ENCODE measurements around the gene AGPAT3. TPM values are rescaled to one million over a fixed set of nuclear protein-coding genes. Genes with fewer than 3 reads are reported as not detected.

AGPAT3 gene
- total RNA-seq, 4 donors from 2014 or later, result 61.0 to 77.9 (median 69.4) TPM

DNA sequence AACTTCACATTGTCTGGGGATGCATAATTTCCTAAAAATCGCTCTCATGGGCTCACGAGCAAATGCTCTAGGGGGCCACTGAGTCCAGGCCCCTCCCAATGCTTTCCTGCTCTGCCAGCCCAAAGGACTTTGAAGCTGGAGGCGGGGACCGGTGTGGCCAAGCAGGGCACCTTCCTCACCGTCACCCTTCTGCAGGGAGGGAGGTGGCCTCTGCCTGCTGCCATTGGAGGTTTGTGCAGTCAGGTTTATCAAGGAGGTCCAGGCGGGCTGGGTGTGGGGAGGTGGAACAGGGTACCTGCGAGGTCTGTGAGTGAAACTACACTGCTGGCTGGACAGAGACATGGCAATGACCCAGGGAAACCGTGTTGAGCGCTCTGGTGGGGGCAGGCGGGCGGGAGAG is 89.0 kb downstream of the AGPAT3 start:
- H3K27me3 ChIP-seq, result no peaks in the 10 kb centered on the region
- no peaks in the 10 kb centered on the region for H3K9me3 ChIP-seq
- DNase-seq (ENCODE audit: low spot score in 2 of 2), result no peak
- no peak overlapping the region for H3K4me3 ChIP-seq
- no peak overlapping the region for H3K27ac ChIP-seq
- no peaks in the 10 kb centered on the region for H3K4me1 ChIP-seq
- 86% methylated on average over 11 of the region's 11 CpGs for WGBS
- H3K36me3 ChIP-seq, result peaks cover 11% of the 10 kb centered on the region
- TF ChIP-seq POLR2AphosphoS5 (IDR thresholded peaks at IDR 0.05), result no peak
- no peak for TF ChIP-seq POLR2A (IDR thresholded peaks at IDR 0.05)
- TF ChIP-seq EP300 (IDR thresholded peaks at IDR 0.05), result no peak
- TF ChIP-seq, protein P1, sequence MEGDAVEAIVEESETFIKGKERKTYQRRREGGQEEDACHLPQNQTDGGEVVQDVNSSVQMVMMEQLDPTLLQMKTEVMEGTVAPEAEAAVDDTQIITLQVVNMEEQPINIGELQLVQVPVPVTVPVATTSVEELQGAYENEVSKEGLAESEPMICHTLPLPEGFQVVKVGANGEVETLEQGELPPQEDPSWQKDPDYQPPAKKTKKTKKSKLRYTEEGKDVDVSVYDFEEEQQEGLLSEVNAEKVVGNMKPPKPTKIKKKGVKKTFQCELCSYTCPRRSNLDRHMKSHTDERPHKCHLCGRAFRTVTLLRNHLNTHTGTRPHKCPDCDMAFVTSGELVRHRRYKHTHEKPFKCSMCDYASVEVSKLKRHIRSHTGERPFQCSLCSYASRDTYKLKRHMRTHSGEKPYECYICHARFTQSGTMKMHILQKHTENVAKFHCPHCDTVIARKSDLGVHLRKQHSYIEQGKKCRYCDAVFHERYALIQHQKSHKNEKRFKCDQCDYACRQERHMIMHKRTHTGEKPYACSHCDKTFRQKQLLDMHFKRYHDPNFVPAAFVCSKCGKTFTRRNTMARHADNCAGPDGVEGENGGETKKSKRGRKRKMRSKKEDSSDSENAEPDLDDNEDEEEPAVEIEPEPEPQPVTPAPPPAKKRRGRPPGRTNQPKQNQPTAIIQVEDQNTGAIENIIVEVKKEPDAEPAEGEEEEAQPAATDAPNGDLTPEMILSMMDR (IDR thresholded peaks at IDR 0.05), result no peak

DNA sequence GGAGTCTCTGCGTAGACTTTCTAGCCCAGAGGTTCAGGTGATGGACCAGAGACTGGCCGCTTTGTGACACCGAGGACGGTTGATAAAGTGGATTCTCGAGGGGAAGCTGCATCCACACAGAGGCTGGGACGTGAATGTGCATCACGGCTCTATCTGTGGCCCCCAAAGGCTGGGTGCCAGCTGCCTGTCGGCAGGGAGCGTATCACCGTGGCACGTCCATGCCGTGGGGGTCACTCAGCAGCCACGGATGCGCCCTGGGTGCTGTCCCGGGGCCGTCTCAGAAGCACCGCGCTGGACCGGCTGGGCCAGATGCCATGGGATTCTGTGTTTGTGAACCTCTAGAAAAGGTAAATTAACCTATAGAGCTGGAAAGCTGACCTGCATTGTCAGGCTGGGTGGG is 89.9 kb downstream of the AGPAT3 start:
- WGBS, result 90% methylated on average over 4 of the region's 19 CpGs
- TF ChIP-seq POLR2AphosphoS5 (IDR thresholded peaks at IDR 0.05), result no peak
- TF ChIP-seq, protein P1 (IDR thresholded peaks at IDR 0.05), result no peak
- TF ChIP-seq EP300 (IDR thresholded peaks at IDR 0.05), result no peak
- no peak for TF ChIP-seq POLR2A (IDR thresholded peaks at IDR 0.05)
- Histone ChIP-seq H3K4me1 (no peaks in the 10 kb centered on the region), H3K27me3 (no peaks in the 10 kb centered on the region), H3K4me3 (no peak overlapping the region), H3K27ac (no peak overlapping the region), H3K9me3 (no peaks in the 10 kb centered on the region), H3K36me3 (peaks cover 15% of the 10 kb centered on the region)
- no peak for DNase-seq (ENCODE audit: low spot score in 2 of 2)

DNA sequence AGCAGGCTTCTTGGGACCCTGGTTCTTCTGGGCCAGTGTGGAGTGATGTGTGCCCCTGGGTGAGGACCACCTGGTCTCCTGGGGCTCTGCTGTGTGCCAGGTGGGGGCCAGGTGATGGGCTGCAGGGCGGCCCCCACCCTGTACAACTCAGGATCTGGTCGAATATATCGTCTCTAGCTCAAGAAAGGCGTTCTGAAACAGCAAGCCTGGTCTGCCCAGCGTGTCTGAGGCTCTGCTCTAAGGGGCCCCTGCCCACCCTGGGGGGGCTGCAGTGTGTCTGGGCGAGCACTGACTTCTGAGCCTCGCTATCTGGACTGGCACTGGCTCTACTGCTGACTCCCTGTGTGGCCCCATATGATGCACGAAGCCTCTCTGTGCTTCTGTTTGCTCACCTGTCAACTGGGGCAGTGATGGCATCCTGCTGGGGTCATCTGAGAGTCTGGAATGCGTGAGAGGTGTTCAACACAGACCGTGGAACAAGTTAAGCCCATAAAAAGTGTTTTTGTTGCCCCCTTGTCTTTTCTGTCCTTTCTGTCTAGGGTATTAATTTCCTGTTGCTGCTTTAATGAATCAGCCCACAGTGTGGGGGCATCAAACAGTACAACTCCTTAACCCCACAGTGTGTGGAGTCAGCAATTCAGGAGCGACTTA is 91.1 kb downstream of the AGPAT3 start:
- Histone ChIP-seq H3K36me3 (peaks cover 28% of the 10 kb centered on the region), H3K4me1 (no peaks in the 10 kb centered on the region), H3K9me3 (no peaks in the 10 kb centered on the region), H3K4me3 (no peak overlapping the region), H3K27me3 (no peaks in the 10 kb centered on the region), H3K27ac (no peak overlapping the region)
- 90% methylated on average over 11 of the region's 11 CpGs for WGBS
- no peak for DNase-seq (ENCODE audit: low spot score in 2 of 2)
- TF ChIP-seq, protein P1 (IDR thresholded peaks at IDR 0.05), result no peak
- TF ChIP-seq EP300 (IDR thresholded peaks at IDR 0.05) (no peak), POLR2A (IDR thresholded peaks at IDR 0.05) (no peak), POLR2AphosphoS5 (IDR thresholded peaks at IDR 0.05) (no peak)

DNA sequence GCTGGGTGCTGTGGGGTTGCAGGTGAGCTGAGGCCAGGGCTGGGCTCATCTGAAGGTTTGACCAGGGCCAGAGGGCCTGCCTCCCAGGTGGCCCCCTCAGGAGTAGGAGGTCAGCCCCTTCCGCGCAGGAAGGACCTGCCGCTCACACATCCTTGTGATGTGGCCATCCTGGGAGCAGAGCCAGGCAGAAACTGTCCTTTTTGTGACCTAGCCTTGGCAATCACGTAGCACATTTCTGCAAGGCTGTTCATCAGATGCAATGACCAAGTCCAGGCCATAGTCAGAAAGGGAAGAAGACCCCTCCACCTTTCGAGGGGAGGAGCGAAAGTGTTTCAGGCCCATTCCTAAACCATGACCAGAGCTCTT is 91.6 kb downstream of the AGPAT3 start:
- H3K4me1 ChIP-seq, result no peaks in the 10 kb centered on the region
- WGBS, result 76% methylated on average over 6 of the region's 6 CpGs

DNA sequence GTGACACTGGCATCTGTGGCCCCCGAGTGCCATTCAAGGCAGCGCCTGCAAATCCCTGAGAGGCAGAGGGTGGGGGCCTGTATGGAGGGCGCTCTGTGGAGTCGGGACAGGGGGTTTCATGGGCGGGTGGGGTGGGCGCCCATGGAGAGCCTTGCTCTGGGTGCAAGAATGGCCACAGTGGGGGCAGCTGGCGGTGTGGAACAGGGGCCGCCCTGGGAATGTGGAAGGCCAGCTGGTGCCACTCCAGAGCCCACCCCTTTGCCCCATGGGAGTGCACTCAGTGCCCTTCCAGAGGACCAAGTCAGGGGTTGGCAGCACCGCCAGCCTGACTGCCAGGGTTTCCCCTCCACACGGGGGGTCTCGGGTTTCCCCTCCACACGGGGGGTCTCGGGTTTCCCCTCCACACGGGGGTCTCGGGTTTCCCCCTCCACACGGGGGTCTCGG is 92.1 kb downstream of the AGPAT3 start:
- DNase-seq (ENCODE audit: low spot score in 2 of 2), result no peak
- Histone ChIP-seq H3K36me3 (peaks cover 37% of the 10 kb centered on the region), H3K9me3 (no peaks in the 10 kb centered on the region), H3K4me1 (no peaks in the 10 kb centered on the region), H3K4me3 (no peak overlapping the region), H3K27ac (no peak overlapping the region), H3K27me3 (no peaks in the 10 kb centered on the region)
- 73% methylated on average over 3 of the region's 17 CpGs for WGBS
- TF ChIP-seq POLR2AphosphoS5 (IDR thresholded peaks at IDR 0.05), result no peak
- TF ChIP-seq POLR2A (IDR thresholded peaks at IDR 0.05), result no peak
- TF ChIP-seq EP300 (IDR thresholded peaks at IDR 0.05), result no peak
- TF ChIP-seq, protein P1 (IDR thresholded peaks at IDR 0.05), result no peak

More for the DNA sequence above, 91.6 kb downstream of the AGPAT3 start:
- H3K36me3 ChIP-seq, result peaks cover 33% of the 10 kb centered on the region
- no peak overlapping the region for H3K27ac ChIP-seq
- no peak overlapping the region for H3K4me3 ChIP-seq
- no peaks in the 10 kb centered on the region for H3K27me3 ChIP-seq
- no peak for DNase-seq (ENCODE audit: low spot score in 2 of 2)
- TF ChIP-seq, protein P1 (IDR thresholded peaks at IDR 0.05), result no peak
- TF ChIP-seq POLR2A (IDR thresholded peaks at IDR 0.05), result no peak
- TF ChIP-seq EP300 (IDR thresholded peaks at IDR 0.05), result no peak
- TF ChIP-seq POLR2AphosphoS5 (IDR thresholded peaks at IDR 0.05), result no peak
- H3K9me3 ChIP-seq, result no peaks in the 10 kb centered on the region

Measured in suprapubic skin (tissue), 4 donors.